Activated CD4-positive, alpha-beta T cell treated with anti-CD3 and anti-CD28 coated beads for 1 hour (primary cell): ENCODE measurements around the gene MAPK8IP3.
"Not testable (repeated sequence)": the region's sequence is repeated elsewhere in the genome, so short reads cannot be mapped to it uniquely, and the experiment has no call there.

ENCODE experiments used
- DNase-seq: peaks from one replicate; pipeline ENCODE4 v3.0.0-alpha.2; 2020

MAPK8IP3 gene

DNA sequence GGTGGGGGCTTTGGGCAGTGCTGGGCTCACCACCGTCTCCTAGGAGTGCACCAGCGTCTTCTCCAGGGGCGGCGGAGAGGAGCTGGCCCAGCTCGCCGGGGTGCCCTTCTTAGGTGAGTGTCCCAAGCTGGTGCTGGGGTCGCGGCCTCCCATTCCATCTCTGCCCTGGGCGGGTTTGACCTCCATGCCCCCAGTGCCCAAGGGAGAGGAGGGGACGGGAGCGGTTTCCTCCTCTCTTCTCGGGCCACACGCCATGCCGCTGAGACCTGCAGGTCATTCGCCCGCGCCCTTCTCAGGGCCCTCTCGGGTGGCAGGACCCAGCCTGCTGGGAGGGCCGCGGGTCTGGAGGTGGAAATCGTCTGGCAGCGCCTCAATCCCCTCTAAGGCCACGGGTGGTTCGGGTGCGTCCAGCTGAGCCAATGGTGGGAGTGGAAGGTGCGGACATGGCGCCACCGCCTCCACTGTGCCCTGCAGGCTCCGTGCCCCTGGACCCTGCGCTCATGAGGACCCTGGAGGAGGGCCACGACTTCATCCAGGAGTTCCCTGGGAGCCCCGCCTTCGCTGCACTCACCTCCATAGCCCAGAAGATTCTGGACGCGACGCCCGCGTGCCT, 82.2 kb downstream of the MAPK8IP3 start:
- no peak for DNase-seq

DNA sequence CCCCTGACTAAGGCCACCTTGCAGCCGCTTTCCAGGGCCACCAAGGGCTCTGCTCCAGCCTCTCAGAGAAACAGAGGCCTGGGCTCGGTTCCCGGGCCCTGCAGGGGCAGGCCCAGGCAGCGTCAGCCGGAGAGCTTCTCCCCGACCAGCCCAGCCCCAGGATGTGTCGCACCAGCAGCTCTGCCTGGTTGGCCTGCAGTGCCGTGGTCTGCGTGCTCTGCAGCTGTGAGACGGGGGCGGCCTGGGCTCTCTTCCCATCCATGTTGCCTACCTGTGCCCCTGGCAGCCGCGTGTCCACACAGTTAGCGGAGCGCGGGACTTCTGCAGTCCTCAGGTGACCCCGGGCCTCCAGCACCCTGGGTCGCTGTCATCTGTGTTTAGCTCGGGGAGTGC, 82.7 kb downstream of the MAPK8IP3 start:
- DNase-seq = no peak

DNA sequence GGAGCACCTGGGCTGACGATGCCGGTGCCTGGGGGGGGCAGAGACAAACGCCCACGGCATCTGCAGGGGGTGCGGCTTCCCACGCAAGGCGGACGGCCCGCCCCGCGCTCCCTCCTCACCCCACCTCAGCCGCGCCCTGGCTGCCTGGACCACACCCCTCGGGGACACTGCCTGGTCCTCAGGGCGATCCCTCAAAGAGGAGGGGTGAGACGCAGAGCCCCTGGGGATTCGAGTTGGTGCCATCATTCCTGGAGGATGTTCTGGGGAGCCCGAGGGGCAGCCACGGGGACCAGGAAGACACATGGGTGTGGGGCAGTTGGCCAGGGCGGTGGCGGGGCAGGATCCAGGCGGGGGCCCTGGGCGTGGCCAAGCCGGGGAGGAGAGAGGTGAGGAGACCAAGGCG, 83.6 kb downstream of the MAPK8IP3 start:
- no peak for DNase-seq

DNA sequence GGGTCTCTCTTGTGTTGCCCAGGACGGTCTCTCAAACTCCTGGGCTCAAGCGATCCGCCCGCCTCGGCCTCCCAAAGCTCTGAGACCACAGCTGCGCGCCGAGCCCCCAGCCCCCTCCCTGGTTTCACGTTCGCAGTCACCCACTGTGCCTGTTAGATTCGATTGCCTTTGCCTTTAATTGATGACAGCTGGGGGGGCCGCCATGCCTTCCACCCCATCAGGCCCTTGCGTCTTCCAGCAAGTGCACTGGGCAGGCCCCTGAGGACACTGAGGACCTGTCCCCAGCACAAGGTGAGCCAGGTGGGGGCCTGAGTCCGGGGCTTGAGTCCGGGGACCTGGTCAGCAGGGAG, 84.2 kb downstream of the MAPK8IP3 start:
- DNase-seq = no peak

DNA sequence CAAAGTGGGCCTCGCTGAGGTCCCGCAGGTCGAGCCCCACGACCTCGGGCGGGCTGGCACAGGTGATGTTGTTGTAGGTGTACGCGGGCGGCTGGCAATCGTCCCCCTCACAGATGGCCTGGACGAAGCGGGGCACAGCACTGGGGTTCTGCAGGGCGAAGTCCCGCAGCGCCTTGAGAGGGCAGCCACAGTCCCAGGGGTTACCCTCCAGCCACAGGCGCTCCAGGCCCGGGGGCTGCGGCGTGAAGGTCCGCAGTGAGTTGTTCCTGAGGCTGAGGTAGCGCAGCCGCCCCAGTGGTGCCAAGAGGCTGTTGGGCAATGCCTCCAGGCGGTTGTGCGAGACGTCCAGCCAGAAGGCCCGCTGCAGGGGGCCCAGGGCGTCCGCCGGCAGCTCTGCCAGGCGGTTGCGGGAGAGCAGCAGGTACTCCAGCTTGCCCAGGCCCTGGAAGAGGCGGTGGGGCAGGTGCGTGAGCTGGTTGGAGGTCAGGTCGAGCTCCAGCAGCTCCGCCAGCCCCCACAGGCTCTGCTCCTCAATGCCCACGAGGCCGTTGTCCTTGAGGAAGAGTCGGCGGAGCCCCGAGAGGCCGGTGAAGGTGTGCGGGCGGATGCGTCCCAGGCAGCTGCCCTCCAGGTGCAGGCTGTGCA, 84.7 kb downstream of the MAPK8IP3 start:
- peak; percentile 6 for DNase-seq

DNA sequence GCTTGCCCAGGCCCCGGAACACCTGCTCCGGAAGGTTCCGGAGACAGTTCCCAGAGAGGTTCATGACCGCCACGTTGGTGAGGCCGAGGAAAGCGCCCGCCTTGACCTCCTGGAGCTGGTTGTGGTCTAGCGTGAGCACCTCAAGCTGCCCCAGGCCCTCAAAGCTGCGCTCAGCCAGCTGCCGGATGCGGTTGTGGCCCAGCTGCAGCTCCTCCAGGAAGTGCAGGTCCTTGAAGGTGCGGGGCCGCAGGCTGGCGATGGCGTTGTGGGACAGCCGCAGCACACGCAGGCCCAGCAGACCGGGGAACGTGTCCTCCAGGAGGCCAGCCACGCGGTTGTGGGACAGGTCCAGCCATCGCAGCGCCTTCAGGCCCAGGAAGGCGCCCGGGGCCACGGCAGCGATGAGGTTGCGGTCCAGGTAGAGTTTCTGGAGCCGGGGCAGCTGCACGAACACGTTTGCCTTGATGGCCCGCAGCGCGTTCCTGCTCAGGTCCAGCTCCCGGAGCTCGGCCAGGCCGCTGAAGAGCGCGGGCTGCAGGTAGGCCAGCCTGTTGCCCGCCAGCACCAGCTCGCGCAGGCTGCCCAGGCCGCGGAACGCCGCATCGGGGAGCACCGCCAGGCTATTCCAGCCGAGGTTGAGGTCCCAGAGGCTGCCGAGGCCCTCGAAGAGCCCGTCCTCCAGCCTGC, 85.4 kb downstream of the MAPK8IP3 start:
- DNase-seq = peak; percentile 6

DNA sequence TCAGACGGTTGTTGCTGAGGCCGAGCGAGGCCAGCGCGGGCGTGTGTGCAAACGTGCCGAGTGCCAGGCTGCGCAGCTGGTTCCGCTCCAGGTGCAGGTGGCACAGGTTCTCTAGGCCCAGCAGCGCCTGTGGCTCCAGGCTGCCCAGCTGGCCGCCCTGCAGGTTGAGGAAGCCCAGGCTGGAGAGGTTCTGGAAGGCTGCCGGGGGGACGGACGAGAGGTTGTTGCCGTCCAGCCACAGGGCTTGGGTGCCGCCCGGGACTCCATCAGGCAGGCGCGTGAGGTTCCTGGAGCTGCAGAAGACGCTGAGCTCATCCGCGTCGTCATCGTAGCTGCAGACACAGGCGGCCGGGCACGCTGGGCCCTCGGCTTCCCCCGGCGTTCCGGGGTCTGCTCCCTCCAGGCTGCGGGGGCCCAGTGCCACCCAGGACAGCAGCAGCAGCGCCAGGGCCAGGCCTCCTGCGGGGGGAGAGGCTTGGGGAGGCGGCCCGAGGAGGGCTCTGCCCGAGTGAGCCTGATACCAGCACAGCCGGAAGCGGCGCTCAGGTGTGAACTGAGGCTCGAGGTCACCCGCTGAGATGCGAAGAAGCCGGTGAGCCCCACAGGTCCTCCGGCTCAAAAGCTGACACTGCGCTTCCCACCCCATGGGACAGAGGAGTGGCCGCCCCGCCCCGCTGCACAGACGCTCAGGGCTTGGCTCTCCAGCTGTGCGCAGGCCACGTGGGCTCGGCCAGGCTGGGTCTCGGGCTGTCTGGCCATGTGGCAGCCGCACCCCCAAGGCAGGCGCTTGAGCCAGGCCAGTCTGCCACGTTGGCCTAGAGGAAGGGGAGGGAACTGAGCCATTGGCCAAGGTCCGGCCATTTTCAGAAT, 86.2 kb downstream of the MAPK8IP3 start:
- no peak for DNase-seq

DNA sequence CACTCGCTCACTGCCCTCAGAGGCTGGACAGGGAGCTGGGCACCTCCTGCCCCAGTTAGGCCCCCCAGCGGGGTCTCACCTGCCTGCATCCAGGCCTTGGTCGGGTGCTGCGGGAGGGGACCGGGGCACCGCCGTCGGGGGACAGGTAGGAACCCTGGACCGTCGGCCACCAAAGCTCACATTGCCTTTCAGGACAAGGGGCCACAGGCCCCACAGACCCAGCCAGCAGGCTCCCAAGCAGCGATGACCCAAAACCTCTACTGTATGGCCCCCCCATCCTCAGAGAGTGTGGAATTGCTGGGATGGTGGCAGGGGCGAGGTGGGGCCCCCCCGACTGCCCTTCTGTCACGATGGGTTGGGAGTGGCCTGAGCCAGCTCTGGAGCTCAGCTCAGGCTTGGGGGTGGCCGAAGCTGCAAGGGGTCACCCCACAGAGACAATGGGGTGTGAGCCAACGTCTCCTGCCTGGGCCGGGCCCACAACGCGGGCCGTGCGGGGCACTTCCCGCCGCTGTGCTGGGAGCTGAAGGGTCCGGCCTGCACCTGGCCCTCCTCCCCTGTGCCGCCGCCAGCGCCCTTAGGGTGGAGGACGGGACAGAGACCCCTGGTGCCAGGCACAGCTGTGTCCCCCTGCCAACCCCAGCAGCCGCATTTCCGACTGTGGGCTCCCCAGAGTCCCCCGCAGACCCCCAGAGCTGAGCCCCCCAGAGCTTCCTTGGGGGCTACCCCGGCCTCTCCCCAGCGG, 87.0 kb downstream of the MAPK8IP3 start:
- DNase-seq = no peak

DNA sequence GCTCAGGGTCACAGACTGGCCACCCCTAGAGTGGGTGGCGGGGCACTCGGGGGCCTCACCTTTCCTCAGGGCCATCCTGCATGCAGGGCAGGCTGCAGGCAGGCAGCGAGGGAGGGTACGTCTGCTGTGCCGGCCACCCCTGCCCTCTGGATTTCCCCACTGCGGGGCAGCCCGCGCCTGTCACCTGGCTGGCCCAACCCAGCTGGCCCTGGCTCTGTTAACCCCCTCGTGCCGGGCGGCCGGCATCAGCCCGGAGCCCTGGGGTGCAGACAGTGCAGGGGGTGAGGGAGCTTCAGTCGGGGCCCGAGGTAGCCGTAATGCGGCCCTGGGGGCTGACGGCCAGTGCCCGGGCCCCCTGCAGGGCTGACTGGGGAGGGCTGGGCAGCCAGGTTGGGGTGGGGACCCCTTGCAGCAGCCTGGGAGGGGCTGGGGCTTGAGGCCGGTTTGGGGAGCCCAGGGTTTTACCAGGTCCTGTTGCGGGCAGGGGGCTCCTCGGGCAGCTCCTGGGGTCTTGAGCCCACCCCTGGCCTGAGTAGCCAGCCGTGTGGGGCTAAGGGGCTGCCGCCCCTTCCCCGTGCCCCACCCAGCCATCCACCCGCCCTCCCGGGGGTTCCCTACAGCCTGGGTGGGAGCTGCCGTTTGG, 87.7 kb downstream of the MAPK8IP3 start, which contains the start of gene IGFALS:
Gene IGFALS (minus strand): TSS at position 128 of the 643 bp plus-strand sequence. CDS start 53 bp downstream, at position 75.
- DNase-seq = no peak

DNA sequence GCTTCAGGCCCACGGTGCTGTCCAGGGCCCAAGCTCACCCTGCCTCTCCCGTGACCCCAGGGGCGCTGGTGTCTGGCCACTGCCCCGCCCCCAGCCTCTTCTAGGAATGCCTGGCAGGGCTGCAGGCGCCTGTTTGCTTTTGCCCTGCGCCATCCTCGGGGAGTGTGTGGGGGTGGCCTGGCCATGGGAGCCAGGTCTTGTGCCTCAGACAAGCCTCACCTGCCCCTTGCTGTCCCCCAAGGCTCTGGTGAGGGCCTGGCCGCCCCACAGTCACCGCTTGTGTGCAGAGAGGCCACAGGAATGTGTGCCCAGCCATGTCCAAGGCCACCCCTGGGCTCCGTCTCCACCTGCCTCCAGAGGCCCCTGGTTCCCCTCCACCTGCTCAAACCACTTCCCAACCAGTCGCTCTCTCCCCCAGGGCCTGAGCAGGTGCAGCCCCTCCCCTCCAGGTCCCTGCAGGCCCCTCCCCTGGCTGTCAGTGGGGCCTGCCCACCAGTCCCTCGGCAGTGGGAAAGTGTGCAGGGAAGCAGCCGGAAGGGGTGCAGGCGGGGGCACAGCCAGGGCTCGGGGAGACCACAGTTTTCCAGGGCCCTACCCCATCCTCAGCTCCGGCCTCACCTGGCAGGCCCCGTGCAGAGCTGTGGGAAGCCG, 88.4 kb downstream of the MAPK8IP3 start:
- DNase-seq = no peak

DNA sequence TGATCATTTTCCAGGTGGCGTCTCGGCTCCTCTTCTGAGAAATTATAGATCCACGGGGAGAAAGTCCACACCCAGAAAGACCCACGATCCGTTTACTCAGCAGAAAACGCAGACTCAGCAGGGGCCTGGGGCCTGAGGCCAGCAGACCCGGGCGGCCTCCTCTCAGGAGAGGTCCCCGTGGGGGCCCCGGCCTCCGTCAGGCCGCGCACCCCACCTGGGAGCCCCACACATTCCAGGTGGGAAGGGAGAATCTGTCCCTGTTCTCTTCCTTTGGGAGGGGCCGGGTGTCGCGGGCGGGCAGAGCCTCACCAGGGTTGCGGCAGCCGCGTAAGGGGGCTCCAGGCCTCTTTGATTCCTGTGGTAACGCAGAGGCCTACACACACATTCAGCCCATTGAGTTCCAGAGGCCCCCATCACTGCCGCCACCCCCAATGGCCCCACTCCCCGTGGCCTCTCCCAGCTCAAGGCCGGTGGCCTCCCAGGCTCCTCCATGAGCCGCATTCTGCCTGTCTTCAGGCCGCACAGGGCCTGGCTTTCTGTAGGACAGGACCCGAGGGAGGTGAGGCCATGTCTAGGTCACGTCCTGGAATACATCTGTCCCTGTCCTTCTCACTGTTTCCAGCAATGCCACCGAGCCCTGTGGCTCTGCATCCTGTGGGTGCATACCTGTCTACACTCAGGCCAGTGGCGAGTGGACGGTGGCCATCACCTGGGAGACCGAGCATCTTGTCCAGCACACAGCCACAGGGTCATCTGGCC, 89.1 kb downstream of the MAPK8IP3 start:
- DNase-seq = no peak

DNA sequence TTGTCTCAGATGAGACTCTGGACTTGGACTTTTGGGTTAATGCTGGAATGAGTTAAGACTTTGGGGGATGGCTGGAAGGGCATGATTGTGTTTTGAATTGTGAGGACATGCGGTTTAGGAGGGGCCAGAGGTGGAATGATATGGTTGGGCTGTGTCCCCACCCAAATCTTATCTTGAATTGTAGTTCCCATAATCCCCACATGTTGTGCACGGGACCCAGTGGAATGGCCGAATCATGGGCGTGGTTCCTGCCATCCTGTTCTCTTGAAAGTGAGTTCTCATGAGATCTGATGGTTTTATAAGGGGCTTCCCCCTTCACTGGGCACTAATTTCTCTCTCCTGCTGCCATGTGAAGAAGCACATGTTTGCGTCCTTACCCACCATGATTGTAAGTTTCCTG, 93.3 kb downstream of the MAPK8IP3 start:
- DNase-seq = not testable (repeated sequence)

DNA sequence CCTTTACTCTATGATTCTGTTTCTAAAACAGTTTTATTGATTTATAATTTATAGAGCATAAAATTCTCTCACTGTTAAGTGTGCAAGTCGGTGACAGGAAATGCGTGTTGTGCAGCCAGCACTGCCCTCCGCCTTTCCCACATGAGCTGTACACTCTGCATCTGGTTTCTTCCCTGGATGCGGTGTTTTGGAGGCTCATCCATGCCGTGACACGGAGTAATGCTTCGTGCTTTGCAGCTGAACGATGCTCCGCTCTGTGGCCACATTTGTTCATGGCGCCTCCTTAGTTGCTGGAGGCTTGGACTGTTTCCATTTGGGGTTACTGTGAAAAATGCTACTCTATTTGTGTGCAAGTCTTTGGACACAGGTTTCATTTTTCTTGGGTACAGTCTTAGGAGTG, 94.7 kb downstream of the MAPK8IP3 start:
- DNase-seq = no peak

DNA sequence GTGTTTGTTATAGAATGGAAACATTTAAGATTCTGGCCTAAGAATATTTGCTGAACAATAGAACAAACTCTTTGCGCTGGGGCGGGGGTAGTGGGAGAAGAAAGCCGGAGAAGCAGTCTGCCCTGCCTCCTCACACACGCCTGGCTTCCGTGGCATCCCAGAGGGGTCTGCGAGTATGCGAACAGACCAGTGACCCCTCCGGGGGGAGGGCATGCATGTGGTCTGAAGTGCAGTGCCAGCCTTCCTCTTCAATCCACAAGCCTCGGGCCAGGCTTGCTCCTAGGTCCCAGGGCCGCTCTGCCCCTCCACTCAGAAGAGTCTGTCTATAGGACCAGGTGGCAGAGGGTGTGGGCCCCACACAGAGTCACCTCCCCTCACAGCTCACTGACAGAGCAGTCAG, 101.6 kb downstream of the MAPK8IP3 start:
- no peak for DNase-seq

DNA sequence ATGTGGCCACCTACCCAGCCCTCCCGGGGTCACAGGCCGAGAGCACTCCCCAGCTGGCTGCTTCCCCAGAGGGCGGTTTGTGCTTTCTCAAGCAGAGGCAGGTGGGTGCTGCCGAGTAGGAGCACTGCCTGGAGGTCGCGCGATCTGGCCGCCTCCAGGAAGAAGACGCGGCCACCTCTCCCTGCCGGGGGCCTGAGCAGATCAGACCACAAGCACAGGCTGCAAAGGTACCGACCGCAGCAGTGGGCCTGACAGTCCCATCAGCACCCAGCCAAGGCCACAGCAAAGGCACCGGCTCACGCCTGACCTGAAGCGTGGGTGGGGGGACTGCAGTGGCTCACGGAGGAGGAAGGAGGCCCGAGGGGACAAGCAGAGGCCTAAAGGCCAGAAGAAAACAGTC, 102.7 kb downstream of the MAPK8IP3 start:
- no peak for DNase-seq

DNA sequence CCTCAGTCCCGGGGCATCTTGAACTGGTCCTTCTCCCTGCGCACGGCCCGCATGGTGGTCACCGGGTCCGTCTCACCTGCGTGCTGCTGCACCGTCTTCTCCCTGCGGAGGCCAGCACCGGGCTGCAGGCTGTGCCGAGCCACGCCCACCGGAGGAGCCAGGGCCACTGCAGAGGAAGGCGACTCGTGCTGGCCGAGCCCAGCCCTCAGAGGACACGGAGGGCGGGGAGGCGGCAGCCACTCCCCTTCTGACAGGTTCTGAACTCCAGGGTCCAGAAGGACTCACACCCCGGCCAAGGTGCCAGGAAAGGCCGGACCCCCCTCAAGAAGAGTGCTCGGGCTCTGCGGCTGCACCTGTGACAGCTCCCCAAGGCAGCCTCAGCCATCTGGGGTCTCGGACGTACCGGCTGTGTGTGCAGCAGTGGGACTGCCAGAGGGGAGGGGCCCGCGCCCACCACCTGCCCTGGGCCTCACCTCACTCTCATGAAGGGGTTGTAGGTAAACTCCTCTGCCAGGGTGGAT, 103.3 kb downstream of the MAPK8IP3 start:
- no peak for DNase-seq

DNA sequence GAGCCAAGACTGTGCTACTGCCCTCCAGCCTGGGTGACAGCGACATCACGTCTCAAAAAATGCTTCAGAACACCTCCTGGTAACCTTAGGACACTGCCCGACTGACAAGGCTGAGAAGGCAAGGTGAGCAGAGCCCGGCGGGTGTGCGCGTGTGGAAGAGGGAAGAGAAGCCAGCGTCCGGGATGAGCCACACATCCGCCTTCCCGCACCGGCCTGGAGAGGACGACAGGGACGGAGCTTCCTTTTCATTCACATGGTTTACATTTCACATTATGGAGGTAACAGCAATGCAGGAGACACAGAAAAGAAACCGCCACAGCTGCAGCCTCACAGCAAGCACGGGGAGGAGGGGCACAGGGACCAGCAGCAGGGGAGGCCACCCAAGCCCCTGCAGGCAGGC, 104.1 kb downstream of the MAPK8IP3 start:
- DNase-seq = no peak

DNA sequence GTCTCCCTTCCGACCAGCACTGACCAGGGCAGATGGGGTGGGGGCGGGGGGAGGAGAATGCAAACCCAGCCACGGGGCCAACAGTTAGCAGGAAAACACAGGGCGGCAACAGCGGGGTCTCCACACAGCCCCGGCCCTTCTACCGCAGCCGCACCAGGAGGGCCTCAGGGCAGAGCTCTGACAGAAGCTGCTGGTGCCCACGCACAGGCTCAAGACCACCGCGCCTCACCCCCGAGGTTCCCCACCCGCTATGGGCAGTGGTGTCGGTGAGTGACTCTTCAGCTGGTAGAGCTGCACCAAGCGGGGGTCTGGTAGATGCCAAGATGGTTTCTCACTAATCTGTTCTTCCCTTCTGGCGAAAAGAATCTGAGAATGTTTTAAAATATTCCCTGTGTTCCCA, 104.5 kb downstream of the MAPK8IP3 start:
- no peak for DNase-seq

DNA sequence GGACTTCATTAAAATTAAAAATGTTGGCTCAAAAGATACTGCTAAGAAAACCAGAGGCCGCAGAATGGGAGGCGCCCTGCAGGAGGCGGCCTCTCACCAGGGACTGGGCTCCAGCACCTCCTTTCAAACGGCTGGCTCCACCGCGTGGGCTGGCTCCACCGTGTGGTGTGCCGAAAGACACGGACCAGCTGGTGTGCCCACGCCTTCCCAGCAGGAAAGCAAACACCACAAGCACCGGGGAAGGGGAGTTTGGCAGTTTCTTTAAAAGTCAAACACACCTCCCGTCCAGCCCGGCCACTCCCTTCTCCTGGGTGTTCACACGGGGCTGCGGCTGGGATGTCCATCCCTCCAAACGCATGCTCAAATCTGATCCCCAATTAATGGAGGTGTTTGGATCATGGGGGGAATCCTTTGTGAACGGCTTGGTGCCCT, 106.8 kb downstream of the MAPK8IP3 start:
- peak; percentile 42 for DNase-seq

DNA sequence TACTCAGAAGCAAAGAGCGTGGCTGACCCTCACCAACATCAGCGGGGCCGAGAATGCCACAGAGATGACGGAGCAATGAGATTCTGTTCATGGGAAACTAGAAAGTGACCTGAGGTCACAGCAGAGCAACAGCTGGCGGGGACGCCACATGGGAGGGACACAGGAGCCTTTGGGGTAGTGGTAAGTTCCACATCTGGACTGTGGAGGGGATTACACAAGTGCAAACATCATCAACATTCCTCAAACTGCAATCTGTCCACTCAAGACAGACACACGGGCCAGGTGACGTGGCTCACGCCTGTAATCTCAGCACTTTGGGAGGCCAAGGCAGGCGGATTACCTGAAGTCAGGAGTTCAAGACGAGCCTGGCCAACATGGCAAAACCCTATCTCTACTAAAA, 109.5 kb downstream of the MAPK8IP3 start:
- no peak for DNase-seq
